SU-DHL-6 (cell line): ENCODE results near the gene ZNF516.

ENCODE experiments used
- H2AFZ ChIP-seq: fragments of 200-600 bp; sonication (generic); 2 replicates; pipeline ENCODE4 v1.6.1; 2014; ENCODE audit warnings: low read depth, mild to moderate bottlenecking, moderate library complexity, mixed read lengths, antibody characterized with exemption, low read length; ENCODE audit not compliant: severe bottlenecking
- H3F3A ChIP-seq: fragments of 200-600 bp; shearing (Covaris generic); 2 replicates; pipeline ENCODE4 v1.6.0; 2016; ENCODE audit warnings: antibody characterized with exemption, mild to moderate bottlenecking; ENCODE audit not compliant: insufficient read depth
- H3K27ac ChIP-seq: fragments of 200-600 bp; sonication (generic); 2 replicates; pipeline ENCODE4 v1.5.1; 2016; ENCODE audit warnings: low read depth, mild to moderate bottlenecking, low read length, moderate library complexity, mixed read lengths
- H3K27me3 ChIP-seq: fragments of 200-600 bp; sonication (generic), shearing (Covaris generic); 2 replicates; pipeline ENCODE4 v1.6.0; 2014; ENCODE audit warnings: mild to moderate bottlenecking, low read length
- H3K36me3 ChIP-seq: fragments of 200-600 bp; sonication (generic); 2 replicates; pipeline ENCODE4 v1.6.1; 2014; ENCODE audit warnings: mild to moderate bottlenecking, low read length, mixed read lengths
- H3K4me2 ChIP-seq: fragments of 300-600, 200-600 bp; shearing (Covaris generic), sonication (generic); 2 replicates; pipeline ENCODE4 v1.6.0; 2014; ENCODE audit warnings: low read length, low read depth, mild to moderate bottlenecking; ENCODE audit not compliant: poor library complexity, severe bottlenecking
- H3K4me3 ChIP-seq: fragments of 200-600 bp; sonication (generic); 2 replicates; pipeline ENCODE4 v1.5.1; 2014; ENCODE audit warnings: antibody characterized with exemption, low read length, mild to moderate bottlenecking, mixed read lengths; ENCODE audit not compliant: insufficient read depth, poor library complexity, severe bottlenecking
- H3K79me2 ChIP-seq: fragments of 200-600 bp; sonication (generic); 2 replicates; pipeline ENCODE4 v1.6.1; 2014; ENCODE audit warnings: mild to moderate bottlenecking, low read length, moderate library complexity; ENCODE audit not compliant: insufficient read depth
- H3K9ac ChIP-seq: fragments of 200-600 bp; sonication (generic); 2 replicates; pipeline ENCODE4 v1.7.0; 2014; ENCODE audit warnings: mild to moderate bottlenecking, low read length
- H3K9me2 ChIP-seq: fragments of 200-600 bp; sonication (generic); replicated peaks from 2 replicates; pipeline ENCODE4 v1.6.1; 2014; ENCODE audit warnings: low read length; ENCODE audit not compliant: insufficient read depth
- H3K9me3 ChIP-seq: fragments of 200-600 bp; sonication (generic); 2 replicates; pipeline ENCODE4 v1.6.1; 2014; ENCODE audit warnings: low read length, mixed read lengths; ENCODE audit not compliant: insufficient read depth
- H4K20me1 ChIP-seq: fragments of 200-600 bp; sonication (generic); 2 replicates; pipeline ENCODE4 v1.6.1; 2014; ENCODE audit warnings: low read depth, mild to moderate bottlenecking, antibody characterized with exemption, low read length, moderate library complexity, mixed read lengths
- EZH2phosphoT487 ChIP-seq: fragments of 200-600 bp; sonication (generic), shearing (Covaris generic); conservative IDR thresholded peaks from 2 replicates; pipeline ENCODE4 v1.6.1; 2018; ENCODE audit warnings: mild to moderate bottlenecking, antibody characterized with exemption, low read length, moderate library complexity, mixed read lengths
- TF ChIP-seq, protein P1 (sequence below): fragments of 200-600 bp; sonication (generic); IDR thresholded peaks from one replicate; pipeline ENCODE4 v1.5.1; 2017; ENCODE audit warnings: antibody characterized with exemption, mild to moderate bottlenecking, low read length, moderate library complexity; ENCODE audit not compliant: insufficient read depth, poor library complexity, severe bottlenecking

The ZNF516 gene

DNA sequence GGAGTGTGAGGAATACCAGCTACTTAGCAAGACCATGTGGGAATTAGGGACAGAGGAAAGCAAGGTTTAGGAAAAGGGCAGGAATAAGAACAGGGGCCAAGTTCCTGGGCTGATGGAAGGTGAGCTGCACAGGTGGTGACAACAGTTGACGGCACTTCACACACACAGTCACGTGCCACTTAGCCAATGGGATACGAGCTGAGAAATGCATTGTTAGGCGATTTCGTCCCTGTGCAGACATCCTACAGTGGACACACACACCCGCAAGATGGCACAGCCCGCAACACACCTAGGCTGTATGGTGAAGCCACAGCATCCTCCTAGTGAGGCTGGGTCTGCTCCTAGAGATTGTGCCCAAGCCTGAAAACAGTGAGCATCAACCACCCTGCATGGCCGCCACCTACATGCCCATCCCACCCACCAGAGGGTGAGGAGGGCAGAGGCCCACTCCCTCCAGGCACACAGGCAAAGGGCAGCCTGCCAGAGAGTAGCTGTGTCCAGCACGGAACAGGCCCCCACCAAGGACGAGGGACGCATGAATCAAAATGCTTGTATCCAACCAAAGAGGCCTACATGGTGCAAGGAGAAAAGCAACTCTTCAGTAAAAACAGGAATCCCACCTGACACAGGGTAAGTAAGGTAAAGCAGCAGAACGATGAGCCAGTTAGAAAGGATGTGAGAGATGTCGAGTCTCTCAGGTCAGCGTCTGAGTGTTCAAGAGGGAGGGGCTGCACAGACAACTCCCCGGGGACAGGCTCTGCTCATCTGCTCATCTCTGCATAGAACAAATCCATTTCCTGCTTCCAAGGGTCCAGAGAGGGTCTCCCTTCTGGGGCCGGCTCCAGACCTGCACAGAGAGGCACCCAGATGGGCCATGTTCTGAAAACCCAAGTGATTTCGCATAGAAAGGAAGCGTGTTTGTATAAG is 51.3 kb downstream of the ZNF516 start:
- H3K27me3 ChIP-seq, result no peaks in the 10 kb centered on the region
- H3K9me2 ChIP-seq, result no peaks in the 10 kb centered on the region
- H3K9me3 ChIP-seq, result no peaks in the 10 kb centered on the region
- no peak overlapping the region for H3K4me2 ChIP-seq
- H3K4me3 ChIP-seq, result no peak overlapping the region
- TF ChIP-seq EZH2phosphoT487, result no peak
- TF ChIP-seq, protein P1, sequence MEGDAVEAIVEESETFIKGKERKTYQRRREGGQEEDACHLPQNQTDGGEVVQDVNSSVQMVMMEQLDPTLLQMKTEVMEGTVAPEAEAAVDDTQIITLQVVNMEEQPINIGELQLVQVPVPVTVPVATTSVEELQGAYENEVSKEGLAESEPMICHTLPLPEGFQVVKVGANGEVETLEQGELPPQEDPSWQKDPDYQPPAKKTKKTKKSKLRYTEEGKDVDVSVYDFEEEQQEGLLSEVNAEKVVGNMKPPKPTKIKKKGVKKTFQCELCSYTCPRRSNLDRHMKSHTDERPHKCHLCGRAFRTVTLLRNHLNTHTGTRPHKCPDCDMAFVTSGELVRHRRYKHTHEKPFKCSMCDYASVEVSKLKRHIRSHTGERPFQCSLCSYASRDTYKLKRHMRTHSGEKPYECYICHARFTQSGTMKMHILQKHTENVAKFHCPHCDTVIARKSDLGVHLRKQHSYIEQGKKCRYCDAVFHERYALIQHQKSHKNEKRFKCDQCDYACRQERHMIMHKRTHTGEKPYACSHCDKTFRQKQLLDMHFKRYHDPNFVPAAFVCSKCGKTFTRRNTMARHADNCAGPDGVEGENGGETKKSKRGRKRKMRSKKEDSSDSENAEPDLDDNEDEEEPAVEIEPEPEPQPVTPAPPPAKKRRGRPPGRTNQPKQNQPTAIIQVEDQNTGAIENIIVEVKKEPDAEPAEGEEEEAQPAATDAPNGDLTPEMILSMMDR, result no peak
- H3K36me3 ChIP-seq, result no peaks in the 10 kb centered on the region; the same call in 1 of the 2 replicates
- no peaks in the 10 kb centered on the region; the same call in none of the 2 replicates for H4K20me1 ChIP-seq
- H3K27ac ChIP-seq, result no peak overlapping the region
- no peak overlapping the region for H3K9ac ChIP-seq
- no peaks in the 10 kb centered on the region for H3F3A ChIP-seq
- no peak overlapping the region for H2AFZ ChIP-seq
- H3K79me2 ChIP-seq, result peaks cover 64% of the 10 kb centered on the region

DNA sequence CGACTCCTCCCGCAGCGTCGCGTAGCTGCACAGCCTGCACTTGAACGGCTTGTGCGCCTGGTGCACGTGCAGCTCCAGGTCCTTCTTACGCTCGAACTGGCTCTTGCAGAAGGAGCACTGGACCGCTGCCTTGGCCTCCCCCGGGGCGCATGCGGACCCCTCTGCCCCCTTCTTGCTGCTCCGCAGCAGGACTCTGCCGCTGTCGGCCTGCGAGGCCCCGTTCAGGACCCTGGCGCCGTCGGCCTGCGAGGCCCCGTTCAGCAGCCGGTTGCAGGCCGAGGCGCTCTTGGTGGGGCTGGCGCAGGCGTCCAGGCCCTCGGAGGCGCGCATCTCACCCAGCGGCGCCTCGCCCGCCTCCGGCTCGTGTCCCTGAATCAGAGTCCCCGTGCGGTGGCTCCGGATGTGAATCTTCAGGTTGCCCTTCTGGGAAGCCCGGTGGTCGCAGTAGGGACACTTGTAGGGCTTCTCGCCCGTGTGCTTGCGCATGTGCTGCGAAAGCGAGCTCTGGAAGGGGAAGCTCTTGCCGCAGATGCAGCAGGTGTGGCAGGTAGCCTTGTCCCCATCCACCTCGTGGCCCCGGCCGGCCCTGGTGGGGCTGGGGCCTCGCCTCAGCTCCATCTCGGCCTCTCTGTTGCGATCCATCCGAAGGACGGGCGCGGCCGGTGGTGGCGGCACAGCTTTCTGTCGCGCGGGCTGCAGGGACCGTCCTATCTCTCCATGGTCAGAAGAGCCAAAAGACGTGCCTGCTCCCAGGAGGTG is 52.5 kb downstream of the ZNF516 start:
- no peaks in the 10 kb centered on the region for H3K27me3 ChIP-seq
- H3K9ac ChIP-seq, result no peak overlapping the region
- no peaks in the 10 kb centered on the region for H3F3A ChIP-seq
- no peak overlapping the region for H3K27ac ChIP-seq
- H3K79me2 ChIP-seq, result peaks cover 64% of the 10 kb centered on the region
- no peak overlapping the region for H2AFZ ChIP-seq
- no peak for TF ChIP-seq EZH2phosphoT487
- no peak overlapping the region for H3K4me3 ChIP-seq
- no peaks in the 10 kb centered on the region for H3K9me3 ChIP-seq
- H3K9me2 ChIP-seq, result no peaks in the 10 kb centered on the region
- peaks cover 2% of the 10 kb centered on the region for H4K20me1 ChIP-seq
- H3K36me3 ChIP-seq, result peaks cover 3% of the 10 kb centered on the region; the same call in 1 of the 2 replicates
- H3K4me2 ChIP-seq, result no peak overlapping the region

GRCh38 chr18:76441668-76442412 is 53.2 kb downstream of the ZNF516 start:
- TF ChIP-seq, protein P1, result no peak
- no peak for TF ChIP-seq EZH2phosphoT487
- no peak overlapping the region for H3K4me2 ChIP-seq
- H3K9me2 ChIP-seq, result no peaks in the 10 kb centered on the region
- H2AFZ ChIP-seq, result no peak overlapping the region
- peaks cover 60% of the 10 kb centered on the region for H3K79me2 ChIP-seq
- H3K36me3 ChIP-seq, result peaks cover 3% of the 10 kb centered on the region; the same call in 1 of the 2 replicates
- no peak overlapping the region for H3K4me3 ChIP-seq
- H4K20me1 ChIP-seq, result peaks cover 6% of the 10 kb centered on the region; the same call in 1 of the 2 replicates
- no peaks in the 10 kb centered on the region for H3F3A ChIP-seq
- no peak overlapping the region for H3K9ac ChIP-seq
- no peaks in the 10 kb centered on the region for H3K27me3 ChIP-seq
- no peaks in the 10 kb centered on the region for H3K9me3 ChIP-seq
- H3K27ac ChIP-seq, result no peak overlapping the region
